GM18498 (cell line): ENCODE measurements around the gene KLK2.

Experiments used
- ATAC-seq: cut with Tn5 transposase; IDR thresholded peaks from one replicate; pipeline ENCODE4 v1.9.1; 2021; ENCODE audit warnings: mild to moderate bottlenecking, moderate library complexity; ENCODE audit not compliant: unreplicated experiment

The KLK2 gene

GRCh38 chr19:50873056-50873455 is at the start of gene KLK2:
KLK2 (plus strand) TSS chr19:50873439; CDS start chr19:50873474, 35 bp downstream.
- ATAC-seq: no peak

GRCh38 chr19:50826492-50827240 is 46.6 kb upstream of the KLK2 start:
- no peak for ATAC-seq

- ATAC-seq: no peak
Measured at GRCh38 chr19:50827476-50827875, 45.8 kb upstream of the KLK2 start.

- no peak for ATAC-seq
Measured at GRCh38 chr19:50829801-50830200, 43.4 kb upstream of the KLK2 start.

GRCh38 chr19:50830266-50831025 is 42.8 kb upstream of the KLK2 start:
- no peak for ATAC-seq

- ATAC-seq: no peak
Measured at GRCh38 chr19:50831026-50831396, 42.2 kb upstream of the KLK2 start.

- no peak for ATAC-seq
Measured at GRCh38 chr19:50832666-50833065, 40.6 kb upstream of the KLK2 start.

- ATAC-seq: no peak
Measured at GRCh38 chr19:50833117-50833801, 40.0 kb upstream of the KLK2 start, which contains the start of gene KLK15. KLK15 (minus strand) TSS chr19:50833574; CDS start chr19:50831492, 2,082 bp downstream.

GRCh38 chr19:50833802-50834167 is 39.5 kb upstream of the KLK2 start:
- ATAC-seq: no peak

GRCh38 chr19:50835103-50835784 is 38.0 kb upstream of the KLK2 start:
- ATAC-seq: no peak

GRCh38 chr19:50835785-50836542 is 37.3 kb upstream of the KLK2 start:
- no peak for ATAC-seq

GRCh38 chr19:50836543-50837195 is 36.6 kb upstream of the KLK2 start:
- ATAC-seq: no peak

GRCh38 chr19:50837300-50837699 is 35.9 kb upstream of the KLK2 start:
- ATAC-seq: no peak

- no peak for ATAC-seq
Measured at GRCh38 chr19:50838239-50838638, 35.0 kb upstream of the KLK2 start.

- ATAC-seq: no peak
Measured at GRCh38 chr19:50839712-50840655, 33.3 kb upstream of the KLK2 start.

- no peak for ATAC-seq
Measured at GRCh38 chr19:50842130-50842529, 31.1 kb upstream of the KLK2 start.

GRCh38 chr19:50843205-50843604 is 30.0 kb upstream of the KLK2 start:
- ATAC-seq: no peak

GRCh38 chr19:50843701-50844221 is 29.5 kb upstream of the KLK2 start:
- ATAC-seq: no peak
